Suprapubic skin (tissue), 4 donors: ENCODE data around the gene ENPP5.

ENCODE experiments used
- POLR2A ChIP-seq, 2 donors: fragments of 450-650 bp; IDR thresholded peaks; one replicate each; pipeline ENCODE4 v1.6.1; 2017; ENCODE audit warnings: antibody characterized with exemption in 2 of 2, mild to moderate bottlenecking in 2 of 2, moderate library complexity in 2 of 2
- POLR2AphosphoS5 ChIP-seq, 3 donors: sonication (generic); formaldehyde crosslinking; IDR thresholded peaks; one replicate each; pipeline ENCODE4 v1.6.1; 2017; ENCODE audit warnings: antibody characterized with exemption in 3 of 3
- TF ChIP-seq, protein P1 (sequence below), 2 donors: fragments of 200-600 bp in 1 of 2; fragments of 450-650 bp in 1 of 2; sonication (generic) in 1 of 2; IDR thresholded peaks; one replicate each; pipeline ENCODE4 v1.5.1; 2016 to 2019; ENCODE audit warnings: antibody characterized with exemption in 2 of 2, mild to moderate bottlenecking in 1 of 2, moderate library complexity in 1 of 2

DNA sequence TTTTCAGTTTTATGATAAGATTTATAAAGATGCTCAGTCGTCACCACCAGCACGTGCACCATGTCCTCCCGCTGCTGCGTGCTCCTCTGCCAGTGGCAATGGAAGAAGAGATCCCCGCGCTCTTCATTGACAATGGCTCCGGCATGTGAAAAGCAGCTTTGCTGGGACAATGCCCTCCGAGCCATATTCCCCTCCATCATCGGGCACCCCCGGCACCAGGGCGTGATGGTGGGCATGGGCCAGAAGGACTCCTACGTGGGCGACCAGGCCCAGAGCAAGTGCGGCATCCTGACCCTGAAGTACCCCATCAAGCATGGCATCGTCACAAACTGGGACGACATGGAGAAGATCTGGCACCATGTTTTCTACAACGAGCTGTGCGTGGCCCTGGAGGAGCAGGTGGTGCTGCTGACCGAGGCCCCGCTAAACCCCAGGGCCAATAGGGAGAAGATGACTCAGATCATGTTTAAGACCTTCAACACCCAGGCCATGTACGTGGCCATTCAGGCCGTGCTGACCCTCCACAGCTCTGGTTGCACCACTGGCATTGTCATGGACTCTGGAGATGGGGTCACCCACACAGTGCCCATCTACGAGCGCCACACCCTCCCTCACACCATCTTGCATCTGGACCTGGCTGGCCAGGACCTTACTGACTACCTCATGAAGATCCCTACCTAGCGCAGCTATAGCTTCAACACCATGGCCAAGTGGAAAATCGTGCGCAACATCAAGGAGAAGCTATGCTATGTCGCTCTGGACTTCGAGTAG, 34.3 kb upstream of the ENPP5 start:
- TF ChIP-seq POLR2A (IDR thresholded peaks at IDR 0.05) = no peak
- TF ChIP-seq, protein P1, sequence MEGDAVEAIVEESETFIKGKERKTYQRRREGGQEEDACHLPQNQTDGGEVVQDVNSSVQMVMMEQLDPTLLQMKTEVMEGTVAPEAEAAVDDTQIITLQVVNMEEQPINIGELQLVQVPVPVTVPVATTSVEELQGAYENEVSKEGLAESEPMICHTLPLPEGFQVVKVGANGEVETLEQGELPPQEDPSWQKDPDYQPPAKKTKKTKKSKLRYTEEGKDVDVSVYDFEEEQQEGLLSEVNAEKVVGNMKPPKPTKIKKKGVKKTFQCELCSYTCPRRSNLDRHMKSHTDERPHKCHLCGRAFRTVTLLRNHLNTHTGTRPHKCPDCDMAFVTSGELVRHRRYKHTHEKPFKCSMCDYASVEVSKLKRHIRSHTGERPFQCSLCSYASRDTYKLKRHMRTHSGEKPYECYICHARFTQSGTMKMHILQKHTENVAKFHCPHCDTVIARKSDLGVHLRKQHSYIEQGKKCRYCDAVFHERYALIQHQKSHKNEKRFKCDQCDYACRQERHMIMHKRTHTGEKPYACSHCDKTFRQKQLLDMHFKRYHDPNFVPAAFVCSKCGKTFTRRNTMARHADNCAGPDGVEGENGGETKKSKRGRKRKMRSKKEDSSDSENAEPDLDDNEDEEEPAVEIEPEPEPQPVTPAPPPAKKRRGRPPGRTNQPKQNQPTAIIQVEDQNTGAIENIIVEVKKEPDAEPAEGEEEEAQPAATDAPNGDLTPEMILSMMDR (IDR thresholded peaks at IDR 0.05) = no peak
- no peak for TF ChIP-seq POLR2AphosphoS5 (IDR thresholded peaks at IDR 0.05)
